Endothelial cell of umbilical vein (primary cell): ENCODE data around the gene CX3CR1.

ENCODE experiments used
- CTCF ChIP-seq, 2 donors: IDR thresholded peaks; 1 replicate in 1 of 2; 2 replicates in 1 of 2; pipeline ENCODE4 v1.5.1; 2011; ENCODE audit warnings: low read length in 2 of 2, mild to moderate bottlenecking in 2 of 2, moderate library complexity in 2 of 2, control low read depth in 1 of 2, inconsistent platforms in 1 of 2, low read depth in 1 of 2; ENCODE audit not compliant: insufficient read depth in 1 of 2; ENCODE audit errors: extremely low read depth in 1 of 2
- EZH2 ChIP-seq: IDR thresholded peaks from 2 replicates; pipeline ENCODE4 v1.6.1; 2012; ENCODE audit warnings: borderline replicate concordance, low read depth, mild to moderate bottlenecking, moderate library complexity, low read length, inconsistent platforms; ENCODE audit not compliant: severe bottlenecking
- JUN ChIP-seq: IDR thresholded peaks from 2 replicates; pipeline ENCODE4 v1.6.1; 2011; ENCODE audit warnings: borderline replicate concordance, low read depth; ENCODE audit not compliant: insufficient read length, insufficient read depth
- MYC ChIP-seq: IDR thresholded peaks from one replicate; pipeline ENCODE4 v1.6.1; 2011; ENCODE audit warnings: mild to moderate bottlenecking, low read depth, low read length
- POLR2A ChIP-seq: IDR thresholded peaks from 2 replicates; pipeline ENCODE4 v1.6.1; 2012; ENCODE audit warnings: low read depth, mild to moderate bottlenecking, control low read depth, low read length

- TF ChIP-seq CTCF (IDR thresholded peaks at IDR 0.05; ENCODE audit: extremely low read depth in 1 of 2, insufficient read depth in 1 of 2, low read depth in 1 of 2, low read length in 2 of 2) (no peak), POLR2A (no peak), EZH2 (no peak), MYC (no peak), JUN (no peak)
Observed at GRCh38 chr3:39292961-39293360, 13.1 kb upstream of the CX3CR1 start.
